ENCODE results near the gene ZBTB7C.

DNA sequence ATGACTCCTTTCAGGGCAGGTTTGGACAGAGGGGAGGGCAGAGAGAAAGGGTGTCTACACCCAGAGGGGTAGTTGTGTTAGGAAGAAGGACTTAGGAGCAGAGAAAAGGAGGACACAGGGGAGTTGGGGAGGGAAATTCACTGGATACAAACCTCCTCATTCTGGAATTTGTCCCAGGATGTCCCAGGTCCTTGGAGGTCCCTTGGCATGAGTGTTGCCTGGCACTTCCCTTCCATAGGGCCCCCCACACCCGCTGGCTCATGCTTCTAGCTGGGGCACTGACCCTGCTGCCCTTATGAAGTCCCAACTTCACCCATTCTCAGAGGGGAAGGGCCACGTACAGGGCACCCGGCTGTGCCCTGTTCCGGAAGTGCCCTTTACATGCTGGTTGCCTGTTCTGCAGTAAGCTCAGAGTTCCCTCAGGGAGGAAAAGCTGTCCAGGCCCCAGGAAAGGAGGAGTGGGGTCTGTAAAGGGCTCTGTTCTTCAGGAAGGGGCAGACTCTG is 385.1 kb downstream of the ZBTB7C start:
- TF ChIP-seq, protein P1, sequence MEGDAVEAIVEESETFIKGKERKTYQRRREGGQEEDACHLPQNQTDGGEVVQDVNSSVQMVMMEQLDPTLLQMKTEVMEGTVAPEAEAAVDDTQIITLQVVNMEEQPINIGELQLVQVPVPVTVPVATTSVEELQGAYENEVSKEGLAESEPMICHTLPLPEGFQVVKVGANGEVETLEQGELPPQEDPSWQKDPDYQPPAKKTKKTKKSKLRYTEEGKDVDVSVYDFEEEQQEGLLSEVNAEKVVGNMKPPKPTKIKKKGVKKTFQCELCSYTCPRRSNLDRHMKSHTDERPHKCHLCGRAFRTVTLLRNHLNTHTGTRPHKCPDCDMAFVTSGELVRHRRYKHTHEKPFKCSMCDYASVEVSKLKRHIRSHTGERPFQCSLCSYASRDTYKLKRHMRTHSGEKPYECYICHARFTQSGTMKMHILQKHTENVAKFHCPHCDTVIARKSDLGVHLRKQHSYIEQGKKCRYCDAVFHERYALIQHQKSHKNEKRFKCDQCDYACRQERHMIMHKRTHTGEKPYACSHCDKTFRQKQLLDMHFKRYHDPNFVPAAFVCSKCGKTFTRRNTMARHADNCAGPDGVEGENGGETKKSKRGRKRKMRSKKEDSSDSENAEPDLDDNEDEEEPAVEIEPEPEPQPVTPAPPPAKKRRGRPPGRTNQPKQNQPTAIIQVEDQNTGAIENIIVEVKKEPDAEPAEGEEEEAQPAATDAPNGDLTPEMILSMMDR (IDR thresholded peaks at IDR 0.05), result no peak
- no peak for TF ChIP-seq POLR2AphosphoS5 (IDR thresholded peaks at IDR 0.05)
- TF ChIP-seq EP300 (IDR thresholded peaks at IDR 0.05), result no peak
- TF ChIP-seq POLR2A (IDR thresholded peaks at IDR 0.05), result no peak
